Hepatocyte (in vitro differentiated cells): ENCODE measurements around the gene HYCC2. TPM values are rescaled to one million over a fixed set of nuclear protein-coding genes. Genes with fewer than 3 reads are reported as not detected.
A peak's percentile ranks its signal among the peaks of the same experiment; 100 is the strongest.
"Not testable (repeated sequence)": the region's sequence is repeated elsewhere in the genome, so short reads cannot be mapped to it uniquely, and the experiment has no call there.

Experiments used
- DNase-seq: peaks from one replicate; pipeline ENCODE4 v3.0.0-alpha.2; 2016; ENCODE audit warnings: low spot score
- H2AFZ ChIP-seq: fragments of 200-600 bp; sonication (generic); 2 replicates; pipeline ENCODE4 v1.6.0; 2016; ENCODE audit warnings: antibody characterized with exemption, mild to moderate bottlenecking
- H3K27ac ChIP-seq: fragments of 200-600 bp; sonication (generic); 2 replicates; pipeline ENCODE4 v1.5.1; 2016; ENCODE audit warnings: mild to moderate bottlenecking
- H3K27me3 ChIP-seq: fragments of 200-600 bp; sonication (generic); 2 replicates; pipeline ENCODE4 v1.6.1; 2016
- H3K36me3 ChIP-seq: fragments of 200-600 bp; sonication (generic); replicated peaks from 2 replicates; pipeline ENCODE4 v1.5.1; 2016; ENCODE audit warnings: low read depth; ENCODE audit not compliant: insufficient read depth
- H3K4me1 ChIP-seq: fragments of 200-600 bp; sonication (generic); 2 replicates; pipeline ENCODE4 v1.5.1; 2016; ENCODE audit warnings: mild to moderate bottlenecking, moderate library complexity; ENCODE audit not compliant: insufficient read depth
- H3K4me2 ChIP-seq: fragments of 200-600 bp; sonication (generic); 2 replicates; pipeline ENCODE4 v1.6.0; 2016
- H3K4me3 ChIP-seq: fragments of 200-600 bp; sonication (generic); 2 replicates; pipeline ENCODE4 v1.5.1; 2016; ENCODE audit warnings: mild to moderate bottlenecking
- H3K79me2 ChIP-seq: fragments of 200-600 bp; sonication (generic); 2 replicates; pipeline ENCODE4 v1.6.0; 2017; ENCODE audit warnings: mild to moderate bottlenecking
- H3K9me2 ChIP-seq: fragments of 200-600 bp; sonication (generic); replicated peaks from 2 replicates; pipeline ENCODE4 v1.6.0; 2017; ENCODE audit warnings: mild to moderate bottlenecking; ENCODE audit not compliant: insufficient read depth
- H3K9me3 ChIP-seq: fragments of 200-600 bp; sonication (generic); 2 replicates; pipeline ENCODE4 v1.5.1; 2016; ENCODE audit warnings: low read depth, mild to moderate bottlenecking
- H4K20me1 ChIP-seq: fragments of 200-600 bp; sonication (generic); 2 replicates; pipeline ENCODE4 v1.6.0; 2016; ENCODE audit warnings: mild to moderate bottlenecking; ENCODE audit not compliant: insufficient read depth, poor library complexity, severe bottlenecking
- EZH2 ChIP-seq: fragments of 200-600 bp; sonication (generic); IDR thresholded peaks from 2 replicates; pipeline ENCODE4 v1.6.1; 2016; ENCODE audit warnings: antibody characterized with exemption, mild to moderate bottlenecking, borderline replicate concordance
- EZH2phosphoT487 ChIP-seq: fragments of 200-600 bp; sonication (generic); IDR thresholded peaks from one replicate; pipeline ENCODE4 v1.6.1; 2018; ENCODE audit warnings: antibody characterized with exemption, mild to moderate bottlenecking, low read depth, moderate library complexity; ENCODE audit not compliant: unreplicated experiment, severe bottlenecking
- WGBS: methylation state at CpG from one replicate; pipeline ENCODE4 v1.1.6; 2016; ENCODE audit warnings: low lambda C conversion rate; ENCODE audit errors: missing lambda C conversion rate; 5-methylcytosine and 5-hydroxymethylcytosine counted together
- polyA plus RNA-seq: library from polyadenylated mRNA; unstranded; fragments of >200 nt; fragmentation: Nextera tagmentation; extraction: Ambion mirVana; gene quantifications from 2 replicates; pipeline ENCODE4 v1.2.1, GENCODE V29; 2016
- total RNA-seq: library from RNA; depleted of rRNA; stranded (reverse); fragments of >200 nt; gene quantifications from 2 replicates; pipeline ENCODE4 v1.2.3, GENCODE V29; 2014
- TF ChIP-seq, protein P1 (sequence below): fragments of 200-600 bp; sonication (generic); IDR thresholded peaks from 2 replicates; pipeline ENCODE4 v1.5.1; 2016; ENCODE audit warnings: antibody characterized with exemption, mild to moderate bottlenecking; ENCODE audit not compliant: poor library complexity

HYCC2 gene
- total and polyA plus RNA-seq, 2 experiments from 2014 or later, result 6.7 to 9.7 TPM

DNA sequence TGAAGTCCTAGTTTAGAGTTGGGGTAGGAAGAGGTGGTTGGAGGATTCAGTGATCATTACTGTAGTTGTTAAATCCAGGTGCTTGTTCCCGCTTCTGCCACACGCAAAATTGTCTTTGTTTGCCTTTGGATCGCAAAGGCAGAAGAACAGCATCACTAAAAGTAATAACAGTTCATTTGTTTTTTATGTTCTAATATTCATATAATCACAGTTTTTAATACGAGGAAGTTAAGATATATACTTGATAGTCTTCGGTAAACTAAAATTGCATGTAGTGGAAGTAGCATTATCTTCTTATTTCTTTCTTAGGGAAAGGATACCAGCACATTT, 695 bp upstream of the HYCC2 start:
- Histone ChIP-seq H4K20me1 (peaks cover 4% of the 10 kb centered on the region), H3K4me3 (peak overlapping the region; percentile 50), H3K27ac (peak overlapping the region; percentile 91), H2AFZ (peak overlapping the region; percentile 79), H3K36me3 (no peaks in the 10 kb centered on the region), H3K9me2 (no peaks in the 10 kb centered on the region), H3K4me1 (peaks cover 21% of the 10 kb centered on the region), H3K79me2 (peaks cover 75% of the 10 kb centered on the region), H3K9me3 (no peaks in the 10 kb centered on the region), H3K4me2 (peak overlapping the region; percentile 78), H3K27me3 (no peaks in the 10 kb centered on the region)
- no peak for DNase-seq
- 9% methylated on average over 5 of the region's 5 CpGs for WGBS
- TF ChIP-seq EZH2 (no peak), EZH2phosphoT487 (no peak)
- TF ChIP-seq, protein P1, sequence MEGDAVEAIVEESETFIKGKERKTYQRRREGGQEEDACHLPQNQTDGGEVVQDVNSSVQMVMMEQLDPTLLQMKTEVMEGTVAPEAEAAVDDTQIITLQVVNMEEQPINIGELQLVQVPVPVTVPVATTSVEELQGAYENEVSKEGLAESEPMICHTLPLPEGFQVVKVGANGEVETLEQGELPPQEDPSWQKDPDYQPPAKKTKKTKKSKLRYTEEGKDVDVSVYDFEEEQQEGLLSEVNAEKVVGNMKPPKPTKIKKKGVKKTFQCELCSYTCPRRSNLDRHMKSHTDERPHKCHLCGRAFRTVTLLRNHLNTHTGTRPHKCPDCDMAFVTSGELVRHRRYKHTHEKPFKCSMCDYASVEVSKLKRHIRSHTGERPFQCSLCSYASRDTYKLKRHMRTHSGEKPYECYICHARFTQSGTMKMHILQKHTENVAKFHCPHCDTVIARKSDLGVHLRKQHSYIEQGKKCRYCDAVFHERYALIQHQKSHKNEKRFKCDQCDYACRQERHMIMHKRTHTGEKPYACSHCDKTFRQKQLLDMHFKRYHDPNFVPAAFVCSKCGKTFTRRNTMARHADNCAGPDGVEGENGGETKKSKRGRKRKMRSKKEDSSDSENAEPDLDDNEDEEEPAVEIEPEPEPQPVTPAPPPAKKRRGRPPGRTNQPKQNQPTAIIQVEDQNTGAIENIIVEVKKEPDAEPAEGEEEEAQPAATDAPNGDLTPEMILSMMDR, result no peak

DNA sequence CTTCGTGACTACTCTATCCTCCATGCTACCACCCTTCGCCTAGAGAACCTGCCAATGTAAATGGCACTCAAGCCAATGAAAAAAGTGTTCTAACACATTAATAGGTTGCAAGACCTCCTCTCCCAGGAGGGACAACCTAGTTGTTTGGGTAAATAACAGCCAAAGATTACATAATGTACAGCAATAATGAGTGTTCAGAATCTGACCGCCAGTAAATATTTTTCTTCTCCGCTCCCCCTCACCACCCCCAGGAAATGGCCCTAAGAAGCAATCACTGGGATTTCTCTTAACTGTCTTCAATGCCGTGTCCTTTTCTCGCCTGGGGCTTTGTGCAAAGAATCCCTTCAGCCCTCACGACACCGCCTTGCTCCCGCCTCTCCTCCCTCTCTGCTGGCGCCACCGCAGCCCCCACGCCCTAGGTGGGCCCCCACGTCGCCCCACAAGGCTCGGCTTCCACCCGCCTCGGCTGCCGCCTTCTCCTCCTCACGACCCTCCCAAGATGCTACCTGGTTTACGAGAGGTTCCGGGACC, 458 bp downstream of the HYCC2 start:
- peaks cover 79% of the 10 kb centered on the region for H3K79me2 ChIP-seq
- DNase-seq, result peak; percentile 33
- peaks cover 4% of the 10 kb centered on the region for H4K20me1 ChIP-seq

DNA sequence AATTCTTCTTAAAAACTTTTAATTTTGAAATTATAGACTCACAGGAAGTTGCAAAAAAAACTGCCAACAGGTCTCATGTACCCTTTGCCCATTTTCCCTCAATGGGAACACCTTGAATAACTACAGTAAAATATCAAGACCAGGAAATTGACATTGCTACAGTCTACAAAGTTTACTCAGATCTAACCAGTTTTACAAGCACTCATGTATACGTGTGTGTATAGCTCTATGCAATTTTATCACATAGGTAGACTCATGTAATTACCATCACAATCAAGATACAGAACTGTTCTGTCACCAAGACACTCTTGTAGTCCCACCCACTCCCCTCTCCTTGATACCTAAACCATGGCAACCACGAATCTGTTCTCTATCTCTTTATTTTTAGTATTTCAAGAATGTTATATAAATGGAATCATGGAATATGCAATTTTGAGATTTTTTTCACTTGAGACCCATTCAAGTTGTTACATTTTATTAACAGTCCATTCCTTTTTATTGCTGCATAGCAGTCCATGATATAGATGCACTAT, 6.6 kb downstream of the HYCC2 start:
- Histone ChIP-seq H3K4me2 (no peak overlapping the region), H3K36me3 (no peaks in the 10 kb centered on the region), H3K27me3 (no peaks in the 10 kb centered on the region), H4K20me1 (peaks cover 4% of the 10 kb centered on the region), H3K9me2 (no peaks in the 10 kb centered on the region), H3K27ac (no peak overlapping the region), H2AFZ (no peak overlapping the region), H3K4me3 (no peak overlapping the region), H3K4me1 (peaks cover 4% of the 10 kb centered on the region), H3K79me2 (peaks cover 87% of the 10 kb centered on the region), H3K9me3 (no peaks in the 10 kb centered on the region)
- 80% methylated on average over 2 of the region's 2 CpGs for WGBS
- TF ChIP-seq EZH2phosphoT487 (no peak), EZH2 (no peak)
- TF ChIP-seq, protein P1, result no peak
- DNase-seq, result no peak

More for the DNA sequence above, 458 bp downstream of the HYCC2 start:
- Histone ChIP-seq H3K4me1 (peaks cover 21% of the 10 kb centered on the region), H2AFZ (peak overlapping the region; percentile 66), H3K9me2 (no peaks in the 10 kb centered on the region), H3K4me3 (peak overlapping the region; percentile 50), H3K4me2 (peak overlapping the region; percentile 82), H3K36me3 (no peaks in the 10 kb centered on the region), H3K27ac (peak overlapping the region; percentile 68), H3K9me3 (no peaks in the 10 kb centered on the region), H3K27me3 (no peaks in the 10 kb centered on the region)
- WGBS, result 2% methylated on average over 20 of the region's 21 CpGs
- TF ChIP-seq, protein P1, result no peak
- TF ChIP-seq EZH2phosphoT487 (no peak), EZH2 (no peak)

DNA sequence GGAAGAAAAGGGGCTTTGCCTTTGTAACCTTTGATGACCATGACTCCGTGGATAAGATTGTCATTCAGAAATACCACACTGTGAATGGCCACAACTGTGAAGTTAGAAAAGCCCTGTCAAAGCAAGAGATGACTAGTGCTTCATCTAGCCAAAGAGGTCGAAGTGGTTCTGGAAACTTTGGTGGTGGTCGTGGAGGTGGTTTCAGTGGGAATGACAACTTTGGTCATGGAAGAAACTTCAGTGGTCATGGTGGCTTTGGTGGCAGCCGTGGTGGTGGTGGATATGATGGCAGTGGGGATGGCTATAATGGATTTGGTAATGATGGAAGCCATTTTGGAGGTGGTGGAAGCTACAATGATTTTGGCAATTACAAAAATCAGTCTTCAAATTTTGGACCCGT, 8.0 kb downstream of the HYCC2 start:
- not testable (repeated sequence) for H3K4me1 ChIP-seq, H4K20me1 ChIP-seq, H3K4me3 ChIP-seq, H2AFZ ChIP-seq, H3K9me3 ChIP-seq, DNase-seq, H3K9me2 ChIP-seq, H3K36me3 ChIP-seq, H3K27me3 ChIP-seq, H3K4me2 ChIP-seq, H3K27ac ChIP-seq
- WGBS, result 99% methylated on average over 5 of the region's 5 CpGs
- peaks cover 78% of the 10 kb centered on the region for H3K79me2 ChIP-seq
